ENCODE data around the gene KIAA0753.

- no peak for TF ChIP-seq POLR2A (IDR thresholded peaks at IDR 0.05)
- no peak for TF ChIP-seq CTCF (IDR thresholded peaks at IDR 0.05)
Measured at GRCh38 chr17:6608321-6608720, 32.2 kb downstream of the KIAA0753 start.

All from lower leg skin (tissue), 3 donors.